Measurements from ENCODE around the gene LRP2. TPM values are rescaled to one million over a fixed set of nuclear protein-coding genes. Genes with fewer than 3 reads are reported as not detected.

The LRP2 gene
- total and polyA plus RNA-seq, 4 experiments from 2014 or later = not detected

DNA sequence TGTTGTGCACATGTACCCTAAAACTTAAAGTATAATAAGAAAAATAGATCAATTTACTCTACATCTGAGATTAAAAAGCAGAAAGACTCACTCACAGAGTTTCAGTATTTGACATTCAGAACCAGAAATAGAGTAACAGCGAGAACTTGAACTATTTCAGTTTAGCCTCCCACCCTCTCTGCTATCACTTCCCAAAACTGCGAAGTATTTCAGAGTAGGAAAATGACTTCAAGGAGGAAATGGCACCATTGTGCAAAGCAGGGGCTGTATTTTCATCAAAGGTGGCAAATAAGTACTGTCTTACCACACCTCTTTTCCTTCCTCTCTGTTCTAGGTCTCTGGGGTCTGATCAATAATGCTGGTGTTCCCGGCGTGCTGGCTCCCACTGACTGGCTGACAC, 279.3 kb downstream of the LRP2 start:
- Mint-ChIP-seq H3K36me3 (no peaks in the 10 kb centered on the region), H3K9me3 (peaks cover 0 to 12% (median 2%) of the 10 kb centered on the region in 8 donors), H3K4me3 (no peak overlapping the region), H3K27me3 (peaks cover 2 to 6% of the 10 kb centered on the region in 2 donors), H3K4me1 (no peaks in the 10 kb centered on the region), H3K27ac (no peak overlapping the region)
- ChIA-PET CTCF (ENCODE audit: partially characterized antibody) (interaction anchor here (1.1 kb wide), 1 partner anchor 49 kb away, joined by 3 read pairs; no protein-coding TSS in a partner anchor), POLR2A (ENCODE audit: partially characterized antibody) (no interaction called here)
- Histone ChIP-seq H3K4me1 (ENCODE audit: insufficient read depth, low read length) (no peaks in the 10 kb centered on the region), H3K9me3 (ENCODE audit: control insufficient read depth in 1 of 2, low read length in 2 of 2) (no peaks in the 10 kb centered on the region), H3K36me3 (ENCODE audit: insufficient read depth, low read length) (no peaks in the 10 kb centered on the region), H3K27ac (ENCODE audit: low read depth, low read length) (no peak overlapping the region), H3K4me3 (ENCODE audit: low read length in 2 of 2) (no peak overlapping the region), H3K27me3 (ENCODE audit: insufficient read depth, low read length) (no peaks in the 10 kb centered on the region)
- intact Hi-C loops (cut with micrococcal nuclease) = no loop called here
- no peak for DNase-seq

DNA sequence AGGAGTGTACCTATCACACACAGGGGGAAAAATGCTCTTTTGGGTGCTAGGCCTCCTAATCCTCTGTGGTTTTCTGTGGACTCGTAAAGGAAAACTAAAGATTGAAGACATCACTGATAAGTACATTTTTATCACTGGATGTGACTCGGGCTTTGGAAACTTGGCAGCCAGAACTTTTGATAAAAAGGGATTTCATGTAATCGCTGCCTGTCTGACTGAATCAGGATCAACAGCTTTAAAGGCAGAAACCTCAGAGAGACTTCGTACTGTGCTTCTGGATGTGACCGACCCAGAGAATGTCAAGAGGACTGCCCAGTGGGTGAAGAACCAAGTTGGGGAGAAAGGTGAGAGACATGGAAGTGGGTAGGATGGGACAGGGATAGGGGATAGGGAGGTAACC, 280.8 kb downstream of the LRP2 start:
- H3K36me3 Mint-ChIP-seq = no peaks in the 10 kb centered on the region
- H3K27me3 ChIP-seq (ENCODE audit: insufficient read depth, low read length) = no peaks in the 10 kb centered on the region
- ChIA-PET CTCF (ENCODE audit: partially characterized antibody) (no interaction called here), POLR2A (ENCODE audit: partially characterized antibody) (no interaction called here)
- intact Hi-C loops (cut with micrococcal nuclease) = no loop called here
- no peak for DNase-seq
- H3K4me1 ChIP-seq (ENCODE audit: insufficient read depth, low read length) = no peaks in the 10 kb centered on the region
- H3K27ac ChIP-seq (ENCODE audit: low read depth, low read length) = no peak overlapping the region
- H3K4me3 Mint-ChIP-seq = no peak overlapping the region
- H3K4me3 ChIP-seq (ENCODE audit: low read length in 2 of 2) = no peak overlapping the region
- H3K4me1 Mint-ChIP-seq = no peaks in the 10 kb centered on the region
- H3K9me3 ChIP-seq (ENCODE audit: control insufficient read depth in 1 of 2, low read length in 2 of 2) = no peaks in the 10 kb centered on the region
- H3K36me3 ChIP-seq (ENCODE audit: insufficient read depth, low read length) = no peaks in the 10 kb centered on the region
- peaks cover 0 to 12% (median 2%) of the 10 kb centered on the region in 8 donors for H3K9me3 Mint-ChIP-seq
- H3K27me3 Mint-ChIP-seq = peaks cover 2 to 6% of the 10 kb centered on the region in 2 donors
- H3K27ac Mint-ChIP-seq = no peak overlapping the region

DNA sequence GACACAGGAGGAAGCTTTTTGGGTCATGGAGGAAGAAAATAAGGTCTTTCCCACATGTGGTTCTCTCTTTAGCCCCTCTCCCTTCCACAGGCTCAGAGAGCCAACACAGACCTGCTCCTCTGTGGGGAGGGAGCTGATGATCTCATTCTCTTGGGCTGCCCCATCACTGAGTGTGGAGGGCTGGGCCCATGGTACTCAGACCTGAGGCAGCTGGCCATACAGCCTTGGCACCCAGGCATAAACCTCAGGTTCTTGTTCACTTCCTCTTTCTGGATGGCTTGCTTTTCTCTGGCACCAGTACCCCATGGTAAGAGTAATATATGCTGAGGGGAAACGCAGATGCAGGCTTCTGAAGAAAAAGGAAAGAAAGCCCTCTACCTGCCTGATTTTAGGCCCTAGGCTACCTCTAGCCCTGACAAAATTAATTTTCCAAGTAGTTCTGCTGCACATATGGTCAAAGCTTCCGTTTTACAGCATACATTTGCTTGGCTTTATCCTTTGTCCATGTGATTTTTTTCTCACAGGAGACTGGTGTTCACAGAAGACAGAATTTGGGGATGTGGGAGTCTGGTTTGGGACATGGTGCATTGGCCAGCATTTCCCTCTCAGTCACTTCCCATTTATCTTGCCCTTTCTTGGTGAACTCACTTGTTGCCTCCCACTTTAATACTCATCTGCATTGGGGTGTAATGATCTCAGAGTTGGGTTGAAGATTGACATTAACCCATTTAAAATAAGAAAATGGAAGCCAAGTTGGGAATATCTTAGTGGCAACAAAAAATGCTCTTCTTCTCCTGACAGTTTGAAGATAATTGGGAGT, 281.9 kb downstream of the LRP2 start:
- Mint-ChIP-seq H3K4me3 (no peak overlapping the region), H3K27me3 (no peaks in the 10 kb centered on the region), H3K36me3 (no peaks in the 10 kb centered on the region), H3K4me1 (no peaks in the 10 kb centered on the region), H3K27ac (no peak overlapping the region), H3K9me3 (peaks cover 0 to 5% (median 0%) of the 10 kb centered on the region in 8 donors)
- CTCF ChIA-PET (ENCODE audit: partially characterized antibody) = no interaction called here
- no peaks in the 10 kb centered on the region for H3K27me3 ChIP-seq (ENCODE audit: insufficient read depth, low read length)
- no peaks in the 10 kb centered on the region for H3K4me1 ChIP-seq (ENCODE audit: insufficient read depth, low read length)
- no peak for DNase-seq
- H3K36me3 ChIP-seq (ENCODE audit: insufficient read depth, low read length) = no peaks in the 10 kb centered on the region
- H3K27ac ChIP-seq (ENCODE audit: low read depth, low read length) = no peak overlapping the region
- no peak overlapping the region for H3K4me3 ChIP-seq (ENCODE audit: low read length in 2 of 2)
- POLR2A ChIA-PET (ENCODE audit: partially characterized antibody) = no interaction called here
- H3K9me3 ChIP-seq (ENCODE audit: control insufficient read depth in 1 of 2, low read length in 2 of 2) = no peaks in the 10 kb centered on the region
- intact Hi-C loops (cut with micrococcal nuclease) = no loop called here

DNA sequence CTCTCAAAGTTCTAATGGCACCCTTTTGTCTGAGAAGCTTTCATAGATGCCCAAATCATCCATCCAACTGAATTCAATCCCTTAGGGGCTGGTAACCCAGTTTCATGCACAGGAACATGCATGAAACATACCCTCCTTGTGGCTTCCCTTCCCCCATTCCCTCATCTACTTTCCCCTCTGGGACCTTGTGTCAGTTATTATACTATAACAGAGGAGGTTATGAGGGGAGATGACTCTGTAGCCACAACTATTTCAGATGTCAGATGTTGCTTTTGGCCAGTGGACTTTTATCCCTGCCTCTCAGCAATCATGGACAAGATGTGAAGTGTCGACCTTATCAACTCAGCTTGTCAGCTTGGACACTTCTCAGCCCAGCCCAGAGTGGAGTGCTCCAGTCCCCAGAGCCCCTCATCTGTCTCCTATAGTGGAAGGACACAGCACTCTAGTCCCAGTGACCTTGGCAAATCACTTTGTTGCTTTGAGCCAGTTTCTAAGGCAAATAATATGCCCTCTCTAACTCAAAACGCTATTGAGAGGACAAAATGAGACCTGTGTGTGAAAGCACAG, 284.6 kb downstream of the LRP2 start:
- DNase-seq = no peak
- intact Hi-C loops (cut with micrococcal nuclease) = no loop called here
- Mint-ChIP-seq H3K4me1 (peaks cover 0 to 4% (median under 1%) of the 10 kb centered on the region in 4 donors), H3K27ac (no peak overlapping the region), H3K9me3 (no peaks in the 10 kb centered on the region), H3K27me3 (no peaks in the 10 kb centered on the region), H3K36me3 (no peaks in the 10 kb centered on the region), H3K4me3 (no peak overlapping the region)
- Histone ChIP-seq H3K36me3 (ENCODE audit: insufficient read depth, low read length) (no peaks in the 10 kb centered on the region), H3K4me3 (ENCODE audit: low read length in 2 of 2) (no peak overlapping the region), H3K27ac (ENCODE audit: low read depth, low read length) (no peak overlapping the region), H3K27me3 (ENCODE audit: insufficient read depth, low read length) (no peaks in the 10 kb centered on the region), H3K4me1 (ENCODE audit: insufficient read depth, low read length) (no peaks in the 10 kb centered on the region), H3K9me3 (ENCODE audit: control insufficient read depth in 1 of 2, low read length in 2 of 2) (no peaks in the 10 kb centered on the region)
- CTCF ChIA-PET (ENCODE audit: partially characterized antibody) = no interaction called here
- POLR2A ChIA-PET (ENCODE audit: partially characterized antibody) = no interaction called here

Other genes starting within 250 kb of the LRP2 start
- gene BBS5, start 117.0 kb upstream of the LRP2 start, total RNA-seq = 1 to 10 TPM; 1.7 to 1.8 TPM
- gene BBS5, start 117.0 kb upstream of the LRP2 start, polyA plus RNA-seq = 1 to 10 TPM in 1 of 2 donors, under 1 TPM in 1; 0.45 to 1.2 TPM
- under 1 TPM; 0.25 to 0.81 TPM for gene KLHL41, start 147.2 kb upstream of the LRP2 start, total RNA-seq
- gene KLHL41, start 147.2 kb upstream of the LRP2 start, polyA plus RNA-seq = under 1 TPM in 1 of 2 donors, not detected in 1; 0.09 TPM
- 10 to 100 TPM; 25.8 to 31.8 TPM for gene FASTKD1, start 211.3 kb upstream of the LRP2 start, total RNA-seq
- gene FASTKD1, start 211.3 kb upstream of the LRP2 start, polyA plus RNA-seq = 10 to 100 TPM; 12.4 to 17.4 TPM
- 10 to 100 TPM; 79.2 to 82.9 TPM for gene PPIG, start 221.8 kb upstream of the LRP2 start, total RNA-seq
- 100 to 1,000 TPM in 1 of 2 donors, 10 to 100 TPM in 1; 36.8 to 103 TPM for gene PPIG, start 221.8 kb upstream of the LRP2 start, polyA plus RNA-seq